Glutamatergic neuron (in vitro differentiated cells): ENCODE measurements around the gene C11orf65. TPM values are rescaled to one million over a fixed set of nuclear protein-coding genes. Genes with fewer than 3 reads are reported as not detected.

Experiments
- DNase-seq: peaks from one replicate; pipeline ENCODE4 v3.0.0; 2022
- H3K27ac Mint-ChIP-seq: one replicate; pipeline ENCODE4 v1.8.0; 2020; ENCODE audit warnings: mild to moderate bottlenecking, mixed read lengths, inconsistent platforms; ENCODE audit not compliant: unreplicated experiment
- H3K27me3 Mint-ChIP-seq: one replicate; pipeline ENCODE4 v1.8.0; 2020; ENCODE audit warnings: mild to moderate bottlenecking, moderate library complexity, mixed read lengths, inconsistent platforms; ENCODE audit not compliant: unreplicated experiment
- H3K36me3 Mint-ChIP-seq: one replicate; pipeline ENCODE4 v1.8.0; 2020; ENCODE audit warnings: mild to moderate bottlenecking, mixed read lengths, inconsistent platforms; ENCODE audit not compliant: unreplicated experiment
- H3K4me1 Mint-ChIP-seq: one replicate; pipeline ENCODE4 v1.8.0; 2020; ENCODE audit warnings: mild to moderate bottlenecking, low read depth, mixed read lengths, inconsistent platforms; ENCODE audit not compliant: unreplicated experiment
- H3K4me3 Mint-ChIP-seq: one replicate; pipeline ENCODE4 v1.8.0; 2020; ENCODE audit warnings: mild to moderate bottlenecking, mixed read lengths, inconsistent platforms; ENCODE audit not compliant: unreplicated experiment
- H3K9me3 Mint-ChIP-seq: one replicate; pipeline ENCODE4 v1.8.0; 2020; ENCODE audit warnings: mild to moderate bottlenecking, moderate library complexity, mixed read lengths, inconsistent platforms; ENCODE audit not compliant: unreplicated experiment
- CTCF ChIP-seq: fragments of 200-600 bp; sonication (generic); IDR thresholded peaks from one replicate; pipeline ENCODE4 v1.5.0; 2021; ENCODE audit not compliant: partially characterized antibody, unreplicated experiment
- total RNA-seq: library from RNA; stranded (reverse); fragmentation: NEBNext Ultra II Directional; extraction: Animal tissue kit (Norgen Biotek cat#: 25700); gene quantifications from one replicate; pipeline ENCODE4 v1.2.1, GENCODE V29; 2021; ENCODE audit not compliant: unreplicated experiment

C11orf65 gene
- total RNA-seq, 1 donor from 2014 or later = 0.54 TPM

GRCh38 chr11:108351468-108351867 lies 115.9 kb downstream of the C11orf65 start:
- Mint-ChIP-seq H3K4me1 (no peaks in the 10 kb centered on the region), H3K36me3 (peaks cover 5% of the 10 kb centered on the region), H3K27me3 (no peaks in the 10 kb centered on the region), H3K27ac (no peak overlapping the region), H3K9me3 (no peaks in the 10 kb centered on the region), H3K4me3 (no peak overlapping the region)
- DNase-seq = no peak
- TF ChIP-seq CTCF = no peak

- no peak for DNase-seq
- Mint-ChIP-seq H3K27ac (no peak overlapping the region), H3K9me3 (no peaks in the 10 kb centered on the region), H3K4me1 (no peaks in the 10 kb centered on the region), H3K27me3 (no peaks in the 10 kb centered on the region), H3K36me3 (peaks cover 4% of the 10 kb centered on the region), H3K4me3 (no peak overlapping the region)
- TF ChIP-seq CTCF = no peak
Observed at GRCh38 chr11:108346451-108346850, 120.9 kb downstream of the C11orf65 start.

- Mint-ChIP-seq H3K4me1 (no peaks in the 10 kb centered on the region), H3K36me3 (peaks cover 4% of the 10 kb centered on the region)
Observed at GRCh38 chr11:108345767-108346166, 121.6 kb downstream of the C11orf65 start.

GRCh38 chr11:108343714-108344113 lies 123.6 kb downstream of the C11orf65 start:
- no peak overlapping the region for H3K4me3 Mint-ChIP-seq
- no peak for TF ChIP-seq CTCF
- no peaks in the 10 kb centered on the region for H3K4me1 Mint-ChIP-seq
- H3K27me3 Mint-ChIP-seq = no peaks in the 10 kb centered on the region
- H3K9me3 Mint-ChIP-seq = no peaks in the 10 kb centered on the region
- H3K27ac Mint-ChIP-seq = no peak overlapping the region
- no peak for DNase-seq
- peaks cover under 1% of the 10 kb centered on the region for H3K36me3 Mint-ChIP-seq

More at GRCh38 chr11:108345767-108346166, 121.6 kb downstream of the C11orf65 start:
- no peak for TF ChIP-seq CTCF
- Mint-ChIP-seq H3K4me3 (no peak overlapping the region), H3K27ac (no peak overlapping the region), H3K27me3 (no peaks in the 10 kb centered on the region), H3K9me3 (no peaks in the 10 kb centered on the region)
- DNase-seq = no peak

- TF ChIP-seq CTCF = no peak
- Mint-ChIP-seq H3K27ac (no peak overlapping the region), H3K9me3 (no peaks in the 10 kb centered on the region), H3K4me3 (no peak overlapping the region), H3K27me3 (no peaks in the 10 kb centered on the region), H3K4me1 (no peaks in the 10 kb centered on the region), H3K36me3 (no peaks in the 10 kb centered on the region)
- no peak for DNase-seq
Observed at GRCh38 chr11:108341654-108342053, 125.7 kb downstream of the C11orf65 start.
